Liver (tissue), 5 donors: ENCODE measurements around the gene COPB2. TPM values are rescaled to one million over a fixed set of nuclear protein-coding genes. Genes with fewer than 3 reads are reported as not detected.

Experiments used
- polyA plus RNA-seq, 2 donors: library from polyadenylated mRNA; stranded (reverse) in 1 of 2; unstranded in 1 of 2; fragments of 200-250 nt in 1 of 2; fragments of >200 nt in 1 of 2; fragmentation: Nextera tagmentation in 1 of 2; extraction: Ambion mirVana in 1 of 2; gene quantifications; one replicate each; pipeline versions ENCODE4 v1.2.1 to v1.2.3, GENCODE V29; 2013 to 2015
- small RNA-seq: library from RNA; depleted of rRNA; stranded (forward); fragments of <200 nt; gene quantifications from one replicate; pipeline ENCODE3, GENCODE V24; 2014
- total RNA-seq, 2 donors: library from RNA; depleted of rRNA; stranded (reverse); fragments of >200 nt; gene quantifications; one replicate each; pipeline ENCODE4 v1.2.3, GENCODE V29; 2014
- donor health status: healthy.
- donor health status: healthy.
- donor health status: healthy.

The COPB2 gene
- total and polyA plus RNA-seq, 4 donors, result 45.4 to 145 (median 72.0) TPM

Small RNA genes within 50 kb of the gene (small RNA-seq; reads per million reads assigned to genes)
- not detected for gene RF00026

Other genes with a start within 250 kb of the COPB2 start
- gene MRPS22, start 45.6 kb downstream of the COPB2 start, total RNA-seq, result 10 to 100 TPM; 33.3 to 54.9 TPM
- gene MRPS22, start 45.6 kb downstream of the COPB2 start, polyA plus RNA-seq, result 10 to 100 TPM; 41.1 to 48.0 TPM
- under 1 TPM in 1 of 2 donors, not detected in 1; 0.79 TPM for gene RBP2, start 86.9 kb upstream of the COPB2 start, total RNA-seq
- not detected for gene RBP2, start 86.9 kb upstream of the COPB2 start, polyA plus RNA-seq
- gene RBP1, start 150.1 kb upstream of the COPB2 start, total RNA-seq, result 10 to 100 TPM; 32.9 to 34.0 TPM
- 10 to 100 TPM; 49.5 to 85.8 TPM for gene RBP1, start 150.1 kb upstream of the COPB2 start, polyA plus RNA-seq